NCI-H82 treated with DMSO at 0.1 percent for 48 hours (cell line): ENCODE measurements around the gene EMC10.
A peak's percentile ranks its signal among the peaks of the same experiment; 100 is the strongest.
"Not testable (repeated sequence)": the region's sequence is repeated elsewhere in the genome, so short reads cannot be mapped to it uniquely, and the experiment has no call there.

Experiments
- DNase-seq: peaks from one replicate; lab custom pipeline; 2025; ENCODE audit not compliant: unreplicated experiment; lab: John Stamatoyannopoulos, UW

EMC10 gene

DNA sequence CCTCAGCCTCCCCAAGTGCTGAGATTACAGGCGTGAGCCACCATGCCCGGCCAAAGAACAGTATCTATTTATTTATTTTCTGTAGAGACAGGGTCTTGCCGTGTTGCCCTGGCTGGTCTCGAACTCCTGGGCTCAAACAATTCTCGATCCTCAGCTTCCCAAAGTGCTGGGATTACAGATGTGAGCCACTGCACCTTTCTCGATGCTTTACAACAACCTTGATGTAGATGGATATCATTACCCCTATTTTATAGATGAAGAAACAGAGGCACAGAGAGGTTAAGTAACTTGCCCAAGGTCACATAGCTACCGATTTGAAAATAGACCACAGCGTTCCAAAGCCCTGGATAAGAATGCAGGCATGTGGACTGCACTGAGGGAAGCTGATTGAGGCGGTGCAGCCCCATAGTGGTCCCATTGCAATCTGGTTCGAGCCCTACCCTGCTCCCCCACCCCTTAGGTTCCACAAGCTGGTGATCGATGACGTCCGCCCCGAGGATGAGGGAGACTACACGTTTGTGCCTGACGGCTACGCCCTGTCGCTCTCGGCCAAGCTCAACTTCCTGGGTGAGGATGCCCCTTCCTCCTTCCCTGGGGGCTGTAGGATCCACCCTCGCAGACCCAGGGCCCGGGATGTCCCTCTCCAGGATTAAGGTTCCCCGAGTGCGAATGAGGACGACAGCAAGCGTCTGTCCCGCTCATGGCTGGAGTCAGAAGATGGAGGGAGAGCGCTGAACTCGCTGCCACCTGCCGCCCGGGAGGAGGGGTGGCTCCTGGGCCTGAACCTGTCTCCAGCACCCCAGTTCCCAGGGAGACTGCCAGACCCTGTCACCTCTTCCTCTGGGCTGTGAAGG lies 25.7 kb upstream of the EMC10 start:
- DNase-seq, result no peak

DNA sequence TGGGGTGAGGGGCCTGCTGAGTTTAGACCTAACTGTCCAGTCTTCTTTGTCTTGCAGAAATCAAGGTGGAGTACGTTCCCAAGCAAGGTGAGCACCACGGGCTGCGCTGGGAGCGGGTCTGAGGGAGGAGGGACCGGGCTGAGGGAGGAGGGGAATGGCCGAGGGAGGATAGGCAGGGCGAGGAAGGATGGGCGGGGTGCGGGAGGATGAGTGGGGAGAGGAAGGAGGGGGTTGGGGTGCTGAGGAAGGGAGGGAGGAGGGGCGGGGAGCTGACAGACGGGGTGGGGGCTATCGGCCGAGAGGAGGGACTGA lies 25.1 kb upstream of the EMC10 start:
- DNase-seq, result no peak

DNA sequence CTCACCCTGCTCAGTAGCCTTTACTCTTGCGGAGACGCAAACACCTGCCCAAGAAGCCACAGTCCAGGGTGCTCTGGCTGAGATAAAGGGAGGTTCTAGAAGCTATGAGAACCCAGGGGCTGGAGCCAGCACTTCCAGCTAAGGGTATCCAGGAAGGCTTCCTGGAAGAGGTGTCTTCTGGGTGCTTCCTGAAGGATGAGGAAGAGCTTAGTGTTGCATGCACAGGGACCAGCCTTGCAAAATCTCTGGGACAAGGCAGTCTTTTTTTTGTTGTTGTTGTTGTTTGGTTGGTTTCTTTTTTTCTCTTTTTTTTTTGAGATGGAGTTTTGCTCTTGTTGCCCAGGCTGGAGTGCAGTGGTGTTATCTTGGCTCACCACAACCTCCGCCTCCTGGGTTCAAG lies 23.1 kb upstream of the EMC10 start:
- no peak for DNase-seq

DNA sequence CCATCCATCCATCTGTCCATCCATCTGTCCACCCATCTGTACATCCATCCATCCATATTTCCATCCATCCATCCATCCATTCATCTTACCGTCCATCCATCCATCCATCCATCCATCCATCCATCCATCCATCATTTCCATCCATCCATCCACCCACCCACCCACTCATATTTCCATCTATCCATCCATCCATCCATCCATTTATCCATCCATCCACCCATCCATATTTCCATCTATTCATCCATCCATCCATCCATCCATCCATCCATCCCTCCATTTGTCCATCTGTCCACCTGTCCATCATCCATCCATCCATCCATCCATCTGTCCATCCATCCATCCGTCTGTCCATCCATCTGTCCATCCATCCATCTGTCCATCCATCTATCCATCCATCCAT lies 20.3 kb upstream of the EMC10 start:
- DNase-seq, result no peak

DNA sequence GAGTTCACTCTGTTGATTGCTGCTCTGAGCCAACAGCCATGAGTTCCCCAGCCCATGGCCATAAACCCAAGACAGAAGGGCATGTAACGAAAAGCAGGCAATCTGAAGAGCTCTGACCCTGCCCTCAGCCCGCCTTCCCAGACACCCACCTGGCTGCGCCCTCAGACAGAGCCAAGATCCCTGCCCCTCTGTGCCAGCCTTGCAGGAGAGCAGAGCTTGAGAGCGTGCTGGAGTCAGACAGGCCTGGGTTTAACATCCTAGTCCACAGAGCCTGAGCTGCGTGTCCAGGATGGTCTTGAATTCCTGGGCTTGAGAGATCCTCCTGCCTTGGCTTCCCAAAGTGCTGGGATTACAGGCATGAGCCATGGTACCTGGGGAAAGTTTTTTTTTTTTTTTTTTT lies 19.0 kb upstream of the EMC10 start:
- no peak for DNase-seq

DNA sequence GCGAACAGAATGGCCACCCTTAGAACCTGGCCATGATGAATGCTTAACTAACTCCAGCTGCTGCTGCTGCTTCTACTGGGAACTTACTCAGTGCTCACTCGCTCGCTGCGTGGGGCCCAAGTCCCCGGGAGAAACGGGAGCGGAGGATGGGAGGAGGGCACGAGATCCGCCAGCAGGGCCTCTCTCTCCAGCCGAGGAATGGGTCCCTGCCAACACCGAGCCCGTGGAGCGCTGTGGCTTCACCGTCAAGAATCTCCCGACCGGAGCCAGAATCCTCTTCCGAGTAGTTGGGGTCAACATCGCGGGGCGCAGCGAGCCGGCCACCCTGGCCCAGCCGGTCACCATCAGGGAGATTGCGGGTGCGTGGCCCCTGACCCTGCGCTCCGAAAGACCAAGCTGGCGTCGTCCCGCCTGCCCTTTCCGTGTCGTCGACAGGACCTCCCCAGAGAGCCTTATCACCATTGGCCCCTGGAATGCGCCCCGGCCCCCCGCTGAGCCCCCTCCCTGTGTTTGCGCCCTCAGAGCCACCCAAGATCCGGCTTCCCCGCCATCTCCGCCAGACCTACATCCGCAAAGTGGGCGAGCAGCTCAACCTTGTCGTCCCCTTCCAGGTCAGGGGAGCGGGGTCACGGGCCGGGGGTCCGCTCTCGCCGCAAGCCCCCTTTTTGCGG lies 17.8 kb upstream of the EMC10 start:
- no peak for DNase-seq

DNA sequence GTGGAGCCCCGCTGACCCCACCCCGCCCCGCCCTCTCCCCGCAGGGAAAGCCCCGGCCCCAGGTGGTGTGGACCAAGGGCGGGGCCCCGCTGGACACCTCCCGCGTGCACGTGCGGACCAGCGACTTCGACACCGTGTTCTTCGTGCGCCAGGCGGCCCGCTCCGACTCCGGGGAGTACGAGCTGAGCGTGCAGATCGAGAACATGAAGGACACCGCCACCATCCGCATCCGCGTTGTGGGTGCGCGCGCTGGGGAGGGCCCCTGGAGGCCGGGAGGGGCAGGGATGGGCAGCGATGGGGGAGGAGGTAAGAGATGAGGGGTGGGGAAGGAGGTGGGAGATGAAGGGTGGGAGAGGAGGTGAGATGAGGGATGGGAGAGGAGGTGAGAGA lies 17.2 kb upstream of the EMC10 start:
- DNase-seq, result no peak

DNA sequence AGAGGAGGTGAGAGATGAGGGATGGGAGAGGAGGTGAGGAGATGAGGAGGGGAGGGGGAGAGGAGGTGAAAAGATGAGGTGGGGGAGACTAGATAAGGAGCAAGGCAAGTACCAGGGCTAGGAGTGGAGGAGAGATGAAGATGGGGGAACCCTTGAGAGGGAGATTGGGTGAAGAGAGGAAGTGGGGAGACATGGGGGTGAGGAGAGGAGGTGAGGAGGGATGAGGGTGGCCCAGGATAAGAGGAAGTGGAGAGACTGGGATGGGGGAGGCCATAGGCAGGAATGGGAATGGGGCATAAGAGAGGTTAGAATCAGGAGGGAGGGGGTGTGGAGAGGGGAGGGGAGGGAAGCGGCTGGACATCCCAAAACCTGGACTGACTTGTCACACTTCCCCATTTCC lies 16.7 kb upstream of the EMC10 start:
- DNase-seq, result no peak

DNA sequence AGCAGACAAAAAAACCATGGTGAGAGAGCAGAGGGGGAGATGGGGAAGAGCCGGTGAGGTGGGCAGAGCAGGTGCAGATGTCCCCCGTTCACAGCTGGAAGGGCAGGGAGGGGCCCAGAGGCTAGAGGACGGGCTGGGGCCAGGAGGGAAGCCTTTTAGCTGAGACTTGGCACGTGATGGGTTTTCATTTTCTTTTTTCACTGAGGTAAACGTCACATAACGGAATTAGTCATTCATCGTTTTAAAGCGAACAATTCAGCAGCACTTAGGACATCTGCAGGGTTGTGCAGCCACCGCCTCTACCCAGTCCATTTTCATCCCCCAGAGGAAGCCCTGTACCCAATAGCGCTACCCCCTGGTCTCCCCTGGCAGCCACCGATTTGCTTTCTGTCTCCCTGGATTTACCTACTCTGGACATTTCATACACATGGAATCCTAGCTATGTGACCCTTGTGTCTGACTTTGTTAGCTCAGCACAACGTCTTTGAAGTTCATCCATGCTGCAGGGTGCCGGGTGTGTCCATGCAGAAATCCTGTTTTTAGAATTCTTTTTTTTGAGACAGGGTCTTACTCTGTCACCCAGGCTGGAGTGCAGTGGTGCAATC lies 16.0 kb upstream of the EMC10 start:
- no peak for DNase-seq

DNA sequence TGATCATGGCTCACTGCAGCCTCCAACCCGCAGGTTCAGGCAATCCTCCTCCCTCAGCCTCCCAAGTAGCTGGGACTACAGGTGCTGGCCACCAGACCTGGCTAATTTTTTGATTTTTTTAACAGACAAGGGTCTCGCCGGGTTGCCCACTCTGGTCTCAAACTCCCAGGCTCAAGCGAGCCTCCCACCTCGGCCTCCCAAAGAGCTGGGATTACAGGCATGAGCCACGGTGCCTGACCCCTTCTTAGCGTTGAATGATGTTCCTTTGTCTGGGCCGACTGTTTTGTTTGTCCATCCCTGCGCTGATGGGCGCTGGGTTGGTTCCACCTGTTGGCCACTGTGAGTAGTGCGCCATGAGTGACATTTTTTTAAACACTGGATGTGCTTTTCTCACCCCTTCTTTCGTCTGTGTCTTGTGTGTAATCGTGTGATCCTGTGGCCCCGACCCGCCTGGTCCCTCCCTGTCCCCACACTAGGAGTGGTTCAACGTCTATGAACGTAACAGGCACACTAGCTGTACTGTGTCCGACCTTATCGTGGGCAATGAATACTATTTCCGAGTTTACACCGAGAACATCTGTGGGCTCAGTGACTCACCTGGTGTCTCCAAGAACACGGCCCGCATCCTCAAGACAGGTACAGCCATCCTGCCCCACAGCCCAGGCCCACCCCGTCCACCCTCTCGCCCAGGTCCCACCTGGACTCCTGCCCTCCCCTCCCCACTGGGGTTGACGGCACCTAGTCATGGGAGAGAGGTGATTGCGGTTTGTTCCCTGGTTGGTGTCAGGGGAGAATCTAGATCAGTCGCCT lies 15.0 kb upstream of the EMC10 start:
- peak; percentile 32 for DNase-seq

DNA sequence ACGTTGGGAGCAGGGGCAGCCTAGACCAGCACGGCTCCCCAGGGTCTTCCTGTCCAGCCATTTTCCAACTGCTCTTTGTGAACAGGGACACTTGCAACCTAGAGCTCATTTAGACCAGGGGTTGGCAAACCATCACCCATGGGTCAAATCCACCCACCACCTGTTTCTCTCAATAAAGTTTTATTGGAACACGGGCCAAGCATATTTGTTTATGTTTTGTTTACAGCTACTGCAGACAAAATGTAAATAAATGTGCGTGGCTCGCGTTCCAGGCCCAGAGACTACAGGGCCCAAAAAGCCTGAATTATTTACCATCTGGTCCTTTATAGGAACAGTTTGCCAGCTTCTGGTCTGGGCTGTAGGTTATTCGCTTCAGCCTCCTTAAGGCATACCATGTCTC lies 13.3 kb upstream of the EMC10 start:
- no peak for DNase-seq

DNA sequence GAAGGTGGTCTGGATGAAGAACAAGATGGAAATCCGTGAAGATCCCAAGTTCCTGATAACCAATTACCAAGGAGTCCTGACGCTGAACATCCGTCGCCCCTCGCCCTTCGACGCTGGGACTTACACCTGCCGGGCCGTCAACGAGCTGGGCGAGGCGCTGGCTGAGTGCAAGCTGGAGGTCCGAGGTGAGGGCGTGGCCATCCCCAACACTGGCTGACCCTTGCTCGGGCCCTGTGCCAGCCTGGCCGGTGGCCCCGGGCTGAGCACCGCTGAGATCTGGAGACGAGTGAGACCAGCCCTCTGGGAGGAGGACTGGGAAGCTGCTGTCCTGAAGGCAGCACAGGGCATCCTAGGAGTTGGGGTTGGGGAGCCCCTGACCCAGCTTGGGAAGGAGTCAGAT lies 12.0 kb upstream of the EMC10 start:
- no peak for DNase-seq

DNA sequence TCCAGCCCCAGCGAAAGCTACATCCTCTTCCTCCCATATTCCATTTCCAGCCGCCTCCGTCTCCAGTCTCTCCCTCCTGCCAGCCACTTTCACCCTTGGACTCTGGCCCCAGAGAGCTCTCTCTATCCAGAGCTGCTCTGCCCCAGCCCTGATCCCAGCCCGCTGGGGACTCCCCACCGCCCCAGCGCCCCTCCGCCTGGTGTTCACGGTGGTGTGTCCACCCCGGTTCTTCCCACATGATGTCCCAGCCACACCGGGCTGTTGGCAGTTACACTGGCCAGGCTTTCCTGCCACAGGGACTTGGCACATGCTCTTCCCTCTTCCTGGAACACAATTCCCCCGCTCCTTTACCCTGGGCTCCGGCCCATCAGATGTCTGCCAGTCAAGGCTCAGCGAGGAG lies 11.3 kb upstream of the EMC10 start:
- no peak for DNase-seq

DNA sequence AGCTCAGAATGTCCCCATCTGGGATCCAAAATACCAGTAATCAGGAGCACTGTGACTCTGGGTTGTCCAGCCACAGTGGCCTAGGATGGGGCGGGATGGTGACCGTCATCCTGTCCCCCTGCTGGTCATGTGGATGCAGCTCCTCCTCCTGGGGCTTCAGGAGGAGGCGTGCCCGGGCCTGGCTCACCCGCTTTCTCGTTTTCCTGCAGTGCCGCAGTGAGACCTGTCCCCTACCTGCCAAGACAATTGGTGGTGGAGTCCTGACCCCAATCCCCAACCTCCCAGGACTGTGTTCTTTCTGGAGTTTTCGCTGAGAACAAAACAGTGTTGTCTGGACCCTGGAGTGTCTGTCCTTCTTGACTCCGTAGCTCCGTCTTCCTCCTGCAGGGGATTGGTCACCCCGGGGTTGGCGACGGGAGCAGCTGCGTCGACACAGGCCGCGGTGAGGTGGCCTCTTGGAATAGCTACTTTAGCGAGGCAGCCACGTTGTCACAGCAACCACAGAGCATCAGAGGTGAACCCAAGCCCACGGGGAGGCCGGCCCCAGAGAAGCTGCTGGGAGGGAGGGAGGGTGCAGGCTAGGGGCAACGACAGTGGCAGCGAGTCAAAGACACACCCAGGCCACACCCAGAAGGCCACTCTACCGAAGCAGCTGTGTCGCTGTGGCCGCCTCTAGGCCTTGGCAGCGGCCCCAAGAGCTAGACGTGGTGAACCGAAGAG lies 10.2 kb upstream of the EMC10 start:
- no peak for DNase-seq

DNA sequence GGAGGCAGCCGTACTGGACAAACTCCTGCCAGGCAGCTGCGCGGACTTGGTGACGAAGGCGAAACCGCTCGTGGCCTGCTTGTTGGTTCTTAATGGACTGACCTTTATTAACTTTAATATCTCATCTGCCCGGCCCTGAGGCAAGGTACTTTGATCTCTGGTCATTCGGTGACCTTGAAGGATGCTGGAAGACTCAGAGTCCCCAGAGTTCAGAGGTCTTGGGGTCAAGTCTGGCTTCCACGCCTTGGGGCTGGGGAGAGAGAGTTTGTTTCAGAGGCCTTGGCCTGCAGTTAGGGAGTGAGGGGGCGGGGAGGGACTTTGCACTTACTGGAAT lies 9.6 kb upstream of the EMC10 start:
- DNase-seq, result no peak

DNA sequence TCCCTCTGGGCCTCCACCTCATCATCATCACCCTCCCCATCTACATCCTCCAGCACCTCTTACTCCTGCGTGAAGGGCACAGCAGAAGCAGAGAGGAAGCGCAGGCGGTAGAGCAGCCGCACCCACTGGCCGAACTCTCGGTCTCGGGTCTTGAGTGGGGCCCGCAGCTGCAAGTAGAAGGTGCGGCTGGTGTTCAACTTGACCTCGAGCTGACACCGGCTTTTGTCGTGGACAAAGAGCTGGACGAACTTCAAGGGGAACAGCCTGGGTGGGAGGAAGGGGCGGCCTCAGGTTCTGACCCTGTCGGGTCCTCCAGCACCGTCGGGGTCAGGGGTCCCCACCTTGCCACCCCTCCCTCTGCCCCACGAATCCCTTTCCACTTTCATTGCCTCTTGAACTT lies 8.7 kb upstream of the EMC10 start:
- DNase-seq, result no peak

DNA sequence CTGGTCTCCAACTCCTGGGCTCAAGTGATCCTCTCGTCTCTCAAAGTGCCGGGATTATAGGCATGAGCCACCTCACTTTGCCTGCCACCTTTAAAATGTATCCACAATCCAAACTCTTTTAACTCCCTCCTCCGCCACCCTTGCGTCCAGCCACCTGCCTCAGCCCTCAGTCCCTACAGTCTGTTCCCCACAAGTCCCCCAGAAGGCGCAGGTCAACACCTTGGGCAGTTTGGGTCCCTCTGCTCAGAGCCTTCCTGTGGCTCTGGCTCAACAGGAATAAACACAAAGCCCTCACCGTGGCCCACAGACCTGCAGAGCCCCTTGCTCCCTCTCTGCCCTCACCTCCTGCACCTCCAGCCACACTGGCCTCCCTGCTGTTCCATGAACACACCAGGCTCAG lies 7.5 kb upstream of the EMC10 start:
- DNase-seq, result no peak

DNA sequence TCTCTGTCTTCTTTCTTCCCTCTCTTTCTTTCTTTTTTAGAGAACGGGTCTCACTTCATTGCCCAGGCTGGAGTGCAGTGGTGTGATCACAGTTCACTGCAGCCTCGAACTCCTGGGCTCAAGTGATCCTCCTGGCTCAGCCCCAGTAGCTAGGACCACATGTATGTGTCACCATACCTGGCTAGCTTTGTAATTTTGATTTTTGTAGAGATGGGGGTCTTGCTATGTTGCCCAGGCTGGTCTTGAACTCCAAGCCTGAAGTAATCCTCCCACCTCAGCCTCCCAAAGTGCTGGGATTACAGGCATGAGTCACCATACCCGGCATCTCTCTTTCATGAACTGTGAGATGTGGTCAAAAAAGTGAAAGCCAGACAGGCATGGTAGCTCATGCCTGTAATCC lies 3.0 kb upstream of the EMC10 start:
- DNase-seq, result not testable (repeated sequence)

DNA sequence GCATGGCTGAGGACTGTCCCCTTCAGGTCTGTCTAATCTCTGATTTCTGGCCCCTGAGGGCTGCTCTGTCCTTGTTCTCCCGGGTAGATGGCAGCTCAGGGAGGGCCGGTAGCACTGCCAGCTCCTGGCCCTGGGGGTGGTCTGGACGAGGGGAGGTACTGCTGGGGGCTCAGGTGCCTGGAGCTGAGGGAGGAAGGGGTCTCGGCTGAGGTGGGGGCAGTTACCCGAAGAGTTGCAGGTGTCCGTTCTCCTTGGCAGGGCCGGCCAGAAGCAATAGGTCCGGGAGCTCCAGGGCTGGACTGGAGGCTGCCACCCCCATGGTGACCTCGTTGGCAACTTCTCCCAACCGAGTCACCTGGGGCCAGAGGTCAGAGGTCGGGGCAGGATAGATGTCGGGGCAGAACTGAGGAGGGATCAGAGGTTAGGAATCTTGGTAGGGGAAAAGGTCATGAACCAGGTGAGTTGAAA lies 1.2 kb upstream of the EMC10 start:
- no peak for DNase-seq

DNA sequence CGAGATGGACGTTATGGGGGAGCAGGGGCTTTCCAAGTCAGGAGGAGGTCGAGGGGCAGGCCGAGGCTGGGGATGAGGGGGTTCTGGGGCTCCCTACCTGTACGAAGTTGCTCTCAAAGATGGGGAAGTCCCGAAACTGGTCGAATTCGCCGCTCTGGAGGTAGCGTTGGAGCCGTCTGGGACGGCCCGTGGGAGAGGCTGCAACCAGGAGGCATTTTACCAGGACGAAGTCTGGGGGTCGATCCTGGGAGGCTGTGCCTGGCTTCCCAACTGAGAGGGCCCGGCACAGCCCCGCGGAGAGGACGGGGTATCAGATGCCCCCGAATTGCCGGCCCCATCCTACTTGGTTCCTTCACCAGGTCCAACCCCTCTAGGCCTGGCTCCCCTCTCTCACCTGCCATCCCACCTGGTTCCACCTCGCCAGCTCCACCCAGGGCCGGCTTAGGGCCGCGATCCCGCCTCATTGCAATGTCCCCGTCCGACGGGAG lies 527 bp upstream of the EMC10 start:
- no peak for DNase-seq

DNA sequence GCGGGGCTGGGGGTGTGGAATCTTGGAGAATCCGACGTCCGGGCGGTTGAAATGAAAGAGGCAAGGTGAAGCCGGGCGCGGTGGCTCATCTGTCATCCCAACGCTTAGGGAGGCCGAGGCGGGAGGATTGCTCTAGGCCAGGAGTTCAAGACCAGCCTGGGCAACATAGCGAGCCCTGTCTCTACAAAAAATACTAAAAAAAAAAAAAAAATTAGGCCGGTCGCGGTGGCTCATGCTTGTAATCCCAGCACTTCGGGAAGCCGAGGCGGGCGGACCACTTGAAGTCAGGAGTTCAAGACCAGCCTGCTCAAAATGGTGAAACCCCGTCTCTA lies 566 bp downstream of the EMC10 start:
- DNase-seq, result no peak
